Karpas-422 (cell line): Measurements from ENCODE around the gene SORCS2. TPM values are rescaled to one million over a fixed set of nuclear protein-coding genes. Genes with fewer than 3 reads are reported as not detected.

Source experiments
- DNase-seq: peaks from one replicate; pipeline ENCODE4 v3.0.0-alpha.2; 2015
- H2AFZ ChIP-seq: fragments of 200-600 bp; sonication (generic); 2 replicates; pipeline ENCODE4 v1.6.1; 2014; ENCODE audit warnings: antibody characterized with exemption, low read length, mixed read lengths
- H3K27ac ChIP-seq: fragments of 200-600 bp; sonication (generic); 2 replicates; pipeline ENCODE4 v1.5.1; 2014; ENCODE audit warnings: mild to moderate bottlenecking, low read length, moderate library complexity
- H3K27me3 ChIP-seq: fragments of 200-600 bp; sonication (generic); 2 replicates; pipeline ENCODE4 v1.6.1; 2014; ENCODE audit warnings: low read length, mixed read lengths
- H3K36me3 ChIP-seq: fragments of 200-600 bp; sonication (generic); 2 replicates; pipeline ENCODE4 v1.6.1; 2014; ENCODE audit warnings: low read length, mixed read lengths; ENCODE audit not compliant: insufficient read depth
- H3K4me1 ChIP-seq: fragments of 200-600 bp; sonication (generic); 2 replicates; pipeline ENCODE4 v1.6.1; 2014; ENCODE audit warnings: mild to moderate bottlenecking, low read length, mixed read lengths
- H3K4me2 ChIP-seq: fragments of 200-600 bp; sonication (generic); 2 replicates; pipeline ENCODE4 v1.6.1; 2014; ENCODE audit warnings: low read length, low read depth, mild to moderate bottlenecking; ENCODE audit not compliant: poor library complexity, severe bottlenecking
- H3K4me3 ChIP-seq: fragments of 200-600 bp; sonication (generic); 2 replicates; pipeline ENCODE4 v1.5.1; 2014; ENCODE audit warnings: mild to moderate bottlenecking, antibody characterized with exemption, low read length, mixed read lengths
- H3K79me2 ChIP-seq: fragments of 200-600 bp; sonication (generic); 2 replicates; pipeline ENCODE4 v1.6.1; 2014; ENCODE audit warnings: mild to moderate bottlenecking, low read length, mixed read lengths
- H3K9ac ChIP-seq: fragments of 200-600 bp; sonication (generic); 2 replicates; pipeline ENCODE4 v1.6.0; 2014; ENCODE audit warnings: low read length
- H3K9me2 ChIP-seq: fragments of 200-600 bp; sonication (generic), shearing (Covaris generic); replicated peaks from 2 replicates; pipeline ENCODE4 v1.6.0; 2014; ENCODE audit warnings: mild to moderate bottlenecking, low read length, moderate library complexity; ENCODE audit not compliant: insufficient read depth
- H3K9me3 ChIP-seq: fragments of 300-700, 200-600 bp; sonication (generic); 2 replicates; pipeline ENCODE4 v1.6.1; 2014; ENCODE audit warnings: low read length, mixed read lengths
- H4K20me1 ChIP-seq: fragments of 200-600 bp; sonication (generic); 2 replicates; pipeline ENCODE4 v1.6.1; 2014; ENCODE audit warnings: mild to moderate bottlenecking, antibody characterized with exemption, low read length, low read depth; ENCODE audit not compliant: insufficient read depth
- total RNA-seq: library from RNA; depleted of rRNA; stranded (reverse); fragments of >200 nt; shearing (Covaris generic); gene quantifications from 2 replicates; pipeline ENCODE4 v1.2.3, GENCODE V29; 2014; ENCODE audit warnings: low replicate concordance

Gene SORCS2
- total RNA-seq, 1 experiment from 2014 or later = not detected

- Histone ChIP-seq H3K27me3 (no peaks in the 10 kb centered on the region), H3K4me3 (no peak overlapping the region), H4K20me1 (no peaks in the 10 kb centered on the region), H3K9me2 (no peaks in the 10 kb centered on the region), H2AFZ (no peak overlapping the region), H3K79me2 (no peaks in the 10 kb centered on the region), H3K27ac (no peak overlapping the region), H3K36me3 (no peaks in the 10 kb centered on the region), H3K9me3 (no peaks in the 10 kb centered on the region), H3K4me2 (no peak overlapping the region), H3K4me1 (no peaks in the 10 kb centered on the region), H3K9ac (no peak overlapping the region)
- DNase-seq = no peak
Observed at GRCh38 chr4:7287918-7288280, 95.6 kb downstream of the SORCS2 start.

- Histone ChIP-seq H3K4me1 (no peaks in the 10 kb centered on the region), H3K9me3 (no peaks in the 10 kb centered on the region), H2AFZ (no peak overlapping the region), H4K20me1 (no peaks in the 10 kb centered on the region), H3K9me2 (no peaks in the 10 kb centered on the region), H3K4me3 (no peak overlapping the region), H3K79me2 (no peaks in the 10 kb centered on the region), H3K4me2 (no peak overlapping the region), H3K9ac (no peak overlapping the region), H3K27me3 (no peaks in the 10 kb centered on the region), H3K27ac (no peak overlapping the region), H3K36me3 (no peaks in the 10 kb centered on the region)
- DNase-seq = no peak
Observed at GRCh38 chr4:7288751-7289523, 96.6 kb downstream of the SORCS2 start.

GRCh38 chr4:7289589-7289988 lies 97.3 kb downstream of the SORCS2 start:
- no peaks in the 10 kb centered on the region for H3K9me3 ChIP-seq
- H3K79me2 ChIP-seq = no peaks in the 10 kb centered on the region
- H3K36me3 ChIP-seq = no peaks in the 10 kb centered on the region
- no peaks in the 10 kb centered on the region for H3K4me1 ChIP-seq
- H3K4me2 ChIP-seq = no peak overlapping the region
- no peak overlapping the region for H3K4me3 ChIP-seq
- H2AFZ ChIP-seq = no peak overlapping the region
- H3K27me3 ChIP-seq = no peaks in the 10 kb centered on the region
- no peak for DNase-seq
- H3K9me2 ChIP-seq = no peaks in the 10 kb centered on the region
- no peak overlapping the region for H3K9ac ChIP-seq
- H3K27ac ChIP-seq = no peak overlapping the region
- no peaks in the 10 kb centered on the region for H4K20me1 ChIP-seq

GRCh38 chr4:7291372-7292114 lies 99.2 kb downstream of the SORCS2 start:
- Histone ChIP-seq H3K27me3 (no peaks in the 10 kb centered on the region), H3K9me3 (no peaks in the 10 kb centered on the region), H3K27ac (no peak overlapping the region)

GRCh38 chr4:7293703-7294102 lies 101.4 kb downstream of the SORCS2 start:
- no peak overlapping the region for H3K27ac ChIP-seq
- H3K27me3 ChIP-seq = no peaks in the 10 kb centered on the region
- H3K9ac ChIP-seq = no peak overlapping the region
- H3K4me2 ChIP-seq = no peak overlapping the region
- no peaks in the 10 kb centered on the region for H3K9me3 ChIP-seq
- no peaks in the 10 kb centered on the region for H3K36me3 ChIP-seq
- no peak for DNase-seq
- H3K79me2 ChIP-seq = no peaks in the 10 kb centered on the region
- H4K20me1 ChIP-seq = no peaks in the 10 kb centered on the region
- H3K9me2 ChIP-seq = no peaks in the 10 kb centered on the region
- no peak overlapping the region for H2AFZ ChIP-seq
- H3K4me1 ChIP-seq = no peaks in the 10 kb centered on the region
- H3K4me3 ChIP-seq = no peak overlapping the region

More at GRCh38 chr4:7291372-7292114, 99.2 kb downstream of the SORCS2 start:
- Histone ChIP-seq H3K9ac (no peak overlapping the region), H3K4me1 (no peaks in the 10 kb centered on the region), H3K4me3 (no peak overlapping the region), H3K4me2 (no peak overlapping the region), H2AFZ (no peak overlapping the region), H3K79me2 (no peaks in the 10 kb centered on the region), H4K20me1 (no peaks in the 10 kb centered on the region), H3K36me3 (no peaks in the 10 kb centered on the region), H3K9me2 (no peaks in the 10 kb centered on the region)
- no peak for DNase-seq

- Histone ChIP-seq H3K9ac (no peak overlapping the region), H3K4me3 (no peak overlapping the region), H3K9me3 (no peaks in the 10 kb centered on the region), H4K20me1 (no peaks in the 10 kb centered on the region), H3K27me3 (no peaks in the 10 kb centered on the region), H3K4me1 (no peaks in the 10 kb centered on the region), H3K9me2 (no peaks in the 10 kb centered on the region), H3K4me2 (no peak overlapping the region), H2AFZ (no peak overlapping the region), H3K79me2 (no peaks in the 10 kb centered on the region), H3K36me3 (no peaks in the 10 kb centered on the region), H3K27ac (no peak overlapping the region)
- DNase-seq = peak; percentile 56
Observed at GRCh38 chr4:7294176-7294756, 101.9 kb downstream of the SORCS2 start.

- Histone ChIP-seq H3K4me2 (no peak overlapping the region), H3K4me1 (no peaks in the 10 kb centered on the region), H3K79me2 (no peaks in the 10 kb centered on the region), H3K27me3 (no peaks in the 10 kb centered on the region), H3K27ac (no peak overlapping the region), H3K9ac (no peak overlapping the region), H3K36me3 (no peaks in the 10 kb centered on the region), H3K9me3 (no peaks in the 10 kb centered on the region), H4K20me1 (no peaks in the 10 kb centered on the region), H3K9me2 (no peaks in the 10 kb centered on the region), H3K4me3 (no peak overlapping the region), H2AFZ (no peak overlapping the region)
- no peak for DNase-seq
Observed at GRCh38 chr4:7295197-7295910, 103.0 kb downstream of the SORCS2 start.
